Fibroblast of lung (primary cell): ENCODE data around the gene APEX1. TPM values are rescaled to one million over a fixed set of nuclear protein-coding genes. Genes with fewer than 3 reads are reported as not detected.
A peak's percentile ranks its signal among the peaks of the same experiment; 100 is the strongest.

ENCODE experiments used
- DNase-seq, 2 donors: peaks; one replicate each; pipeline versions ENCODE4 v3.0.0 to v3.0.0-alpha.2; 2010; ENCODE audit warnings: low read depth in 2 of 2
- H2AFZ ChIP-seq: 2 replicates; pipeline ENCODE4 v1.5.1; 2012; ENCODE audit warnings: low read length, control low read depth, inconsistent platforms
- H3K27ac ChIP-seq: 2 replicates; pipeline ENCODE4 v1.5.1; 2011; ENCODE audit warnings: low read length, control low read depth; ENCODE audit not compliant: insufficient read depth
- H3K27me3 ChIP-seq: 2 replicates; pipeline ENCODE4 v1.5.1; 2011; ENCODE audit warnings: mild to moderate bottlenecking, low read length; ENCODE audit not compliant: control insufficient read depth, insufficient read depth
- H3K36me3 ChIP-seq: 2 replicates; pipeline ENCODE4 v1.5.1; 2011; ENCODE audit warnings: low read length; ENCODE audit not compliant: control insufficient read depth, insufficient read depth
- H3K4me1 ChIP-seq: 2 replicates; pipeline ENCODE4 v1.5.1; 2011; ENCODE audit warnings: low read length; ENCODE audit not compliant: control insufficient read depth, insufficient read depth; ENCODE audit errors: extremely low read depth
- H3K4me2 ChIP-seq: 2 replicates; pipeline ENCODE4 v1.5.1; 2011; ENCODE audit warnings: low read length, control low read depth; ENCODE audit not compliant: insufficient read depth; ENCODE audit errors: extremely low read depth
- H3K4me3 ChIP-seq, 4 experiments: fragments of 200-600 bp in 1 of 4; sonication (generic) in 1 of 4; replicated peaks in 1 of 4; 2 replicates each; pipeline ENCODE4 v1.5.1; 2011 to 2016; ENCODE audit warnings: low read length in 4 of 4, low read depth in 3 of 4, mild to moderate bottlenecking in 3 of 4, control low read depth in 2 of 4, inconsistent platforms in 1 of 4, mixed read lengths in 1 of 4; ENCODE audit not compliant: insufficient read depth in 1 of 4; ENCODE audit errors: control extremely low read depth in 1 of 4
- H3K79me2 ChIP-seq: 2 replicates; pipeline ENCODE4 v1.5.1; 2012; ENCODE audit warnings: mild to moderate bottlenecking, low read length, inconsistent platforms; ENCODE audit not compliant: control insufficient read depth, insufficient read depth
- H3K9ac ChIP-seq: 2 replicates; pipeline ENCODE4 v1.5.1; 2011; ENCODE audit warnings: mild to moderate bottlenecking, low read length, control low read depth; ENCODE audit not compliant: insufficient read depth
- H3K9me3 ChIP-seq: 2 replicates; pipeline ENCODE4 v1.5.1; 2012; ENCODE audit warnings: low read depth, low read length; ENCODE audit not compliant: control insufficient read depth, insufficient read depth
- H4K20me1 ChIP-seq: 2 replicates; pipeline ENCODE4 v1.5.1; 2011; ENCODE audit warnings: low read length; ENCODE audit not compliant: control insufficient read depth, insufficient read depth; ENCODE audit errors: extremely low read depth
- EZH2 ChIP-seq: IDR thresholded peaks from 2 replicates; pipeline ENCODE4 v1.5.1; 2012; ENCODE audit warnings: low read length, control low read depth, mild to moderate bottlenecking; ENCODE audit errors: missing control alignments
- polyA plus RNA-seq, 2 donors: library from polyadenylated mRNA; depleted of rRNA in 1 of 2; stranded (reverse) in 1 of 2; unstranded in 1 of 2; fragments of >200 nt; gene quantifications; 2 replicates each; pipeline ENCODE4 v1.2.1, GENCODE V29; 2011 to 2012; ENCODE audit warnings: missing spikeins in 1 of 2
- total RNA-seq: library from RNA; depleted of rRNA; stranded (reverse); fragments of >200 nt; gene quantifications from 2 replicates; pipeline ENCODE4 v1.2.1, GENCODE V29; 2014
- TF ChIP-seq, protein P1 (sequence below), 2 donors: IDR thresholded peaks in 1 of 2; conservative IDR thresholded peaks in 1 of 2; 1 replicate in 1 of 2; 2 replicates in 1 of 2; pipeline ENCODE4 v1.5.1; 2011 to 2012; ENCODE audit warnings: low read length in 2 of 2, control low read depth in 1 of 2, inconsistent platforms in 1 of 2, low read depth in 1 of 2, mild to moderate bottlenecking in 1 of 2

Gene APEX1
- total and polyA plus RNA-seq, 2 donors (not counting 1 experiment from before 2014, with no cell fraction given), result 66.6 to 187 TPM

GRCh38 chr14:20490563-20490962 lies 35.5 kb downstream of the APEX1 start:
- H2AFZ ChIP-seq, result no peak overlapping the region
- H3K4me1 ChIP-seq, result peaks cover 2% of the 10 kb centered on the region
- DNase-seq, result no peak
- no peak overlapping the region for H3K9ac ChIP-seq
- TF ChIP-seq EZH2, result no peak
- TF ChIP-seq, protein P1, sequence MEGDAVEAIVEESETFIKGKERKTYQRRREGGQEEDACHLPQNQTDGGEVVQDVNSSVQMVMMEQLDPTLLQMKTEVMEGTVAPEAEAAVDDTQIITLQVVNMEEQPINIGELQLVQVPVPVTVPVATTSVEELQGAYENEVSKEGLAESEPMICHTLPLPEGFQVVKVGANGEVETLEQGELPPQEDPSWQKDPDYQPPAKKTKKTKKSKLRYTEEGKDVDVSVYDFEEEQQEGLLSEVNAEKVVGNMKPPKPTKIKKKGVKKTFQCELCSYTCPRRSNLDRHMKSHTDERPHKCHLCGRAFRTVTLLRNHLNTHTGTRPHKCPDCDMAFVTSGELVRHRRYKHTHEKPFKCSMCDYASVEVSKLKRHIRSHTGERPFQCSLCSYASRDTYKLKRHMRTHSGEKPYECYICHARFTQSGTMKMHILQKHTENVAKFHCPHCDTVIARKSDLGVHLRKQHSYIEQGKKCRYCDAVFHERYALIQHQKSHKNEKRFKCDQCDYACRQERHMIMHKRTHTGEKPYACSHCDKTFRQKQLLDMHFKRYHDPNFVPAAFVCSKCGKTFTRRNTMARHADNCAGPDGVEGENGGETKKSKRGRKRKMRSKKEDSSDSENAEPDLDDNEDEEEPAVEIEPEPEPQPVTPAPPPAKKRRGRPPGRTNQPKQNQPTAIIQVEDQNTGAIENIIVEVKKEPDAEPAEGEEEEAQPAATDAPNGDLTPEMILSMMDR (conservative IDR thresholded peaks at IDR 0.05 in 1 of 2, IDR thresholded peaks at IDR 0.05 in 1 of 2; ENCODE audit: low read depth in 1 of 2, low read length in 2 of 2), result no peak
- H3K4me3 ChIP-seq, result no peak overlapping the region
- no peaks in the 10 kb centered on the region for H3K27me3 ChIP-seq
- H3K79me2 ChIP-seq, result no peaks in the 10 kb centered on the region
- no peaks in the 10 kb centered on the region for H3K9me3 ChIP-seq
- no peaks in the 10 kb centered on the region for H3K36me3 ChIP-seq
- H3K27ac ChIP-seq, result no peak overlapping the region
- H3K4me2 ChIP-seq, result no peak overlapping the region
- no peaks in the 10 kb centered on the region for H4K20me1 ChIP-seq

DNA sequence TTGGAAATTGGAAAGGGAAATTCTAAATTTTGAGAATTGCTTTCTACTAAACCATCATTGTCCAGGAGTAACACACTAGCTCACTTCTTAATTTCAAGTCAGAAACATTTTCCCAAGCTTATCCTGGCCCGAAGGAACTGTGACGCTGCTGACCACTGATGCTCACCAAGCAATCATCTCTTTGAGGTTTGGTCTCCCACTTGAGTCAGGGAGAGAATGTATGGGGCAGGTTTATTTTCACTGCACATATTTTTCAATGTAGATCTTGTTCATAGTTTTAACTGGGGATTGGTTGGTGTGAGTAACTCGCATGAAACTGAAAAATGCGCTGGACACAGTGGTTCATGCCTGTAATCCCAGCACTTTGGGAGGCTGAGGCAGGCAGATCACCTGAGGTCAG lies 37.5 kb downstream of the APEX1 start:
- Histone ChIP-seq H3K27me3 (no peaks in the 10 kb centered on the region), H3K4me2 (no peak overlapping the region), H2AFZ (no peak overlapping the region), H3K27ac (no peak overlapping the region), H3K9me3 (no peaks in the 10 kb centered on the region), H3K4me1 (peaks cover 2% of the 10 kb centered on the region), H3K9ac (no peak overlapping the region), H4K20me1 (no peaks in the 10 kb centered on the region), H3K4me3 (no peak overlapping the region), H3K79me2 (no peaks in the 10 kb centered on the region), H3K36me3 (no peaks in the 10 kb centered on the region)
- peak in 1 of 2 donors; percentile 53 for DNase-seq
- TF ChIP-seq EZH2, result no peak
- TF ChIP-seq, protein P1 (conservative IDR thresholded peaks at IDR 0.05 in 1 of 2, IDR thresholded peaks at IDR 0.05 in 1 of 2; ENCODE audit: low read depth in 1 of 2, low read length in 2 of 2), result no peak

DNA sequence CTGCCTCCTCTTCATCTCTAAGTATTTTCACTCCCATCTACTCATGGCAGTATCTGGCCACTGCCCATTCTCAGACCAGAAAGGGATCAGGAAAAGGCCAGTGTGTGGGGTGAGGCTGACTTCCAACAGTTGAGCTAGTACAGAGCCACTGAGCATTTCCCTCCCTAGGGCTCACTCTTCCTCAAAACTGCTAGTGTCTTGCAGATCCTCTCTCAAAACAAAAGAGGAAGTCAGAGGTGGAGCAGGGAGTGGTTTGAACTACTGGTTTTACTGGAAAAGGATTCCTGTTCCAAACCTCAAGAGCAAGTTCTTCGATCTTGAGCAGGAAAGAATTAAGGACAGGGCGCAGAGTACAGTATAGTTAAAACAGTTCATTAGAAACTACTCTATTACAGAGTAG lies 38.6 kb downstream of the APEX1 start:
- H3K27me3 ChIP-seq, result no peaks in the 10 kb centered on the region
- no peak overlapping the region for H3K4me3 ChIP-seq
- H3K4me2 ChIP-seq, result no peak overlapping the region

More for the DNA sequence above, 38.6 kb downstream of the APEX1 start:
- no peak for TF ChIP-seq EZH2
- TF ChIP-seq, protein P1 (conservative IDR thresholded peaks at IDR 0.05 in 1 of 2, IDR thresholded peaks at IDR 0.05 in 1 of 2; ENCODE audit: low read depth in 1 of 2, low read length in 2 of 2), result no peak
- Histone ChIP-seq H2AFZ (no peak overlapping the region), H3K9me3 (no peaks in the 10 kb centered on the region), H3K4me1 (peaks cover 2% of the 10 kb centered on the region), H3K9ac (no peak overlapping the region), H4K20me1 (no peaks in the 10 kb centered on the region), H3K79me2 (no peaks in the 10 kb centered on the region), H3K36me3 (no peaks in the 10 kb centered on the region), H3K27ac (no peak overlapping the region)
- no peak for DNase-seq
